Measurements from ENCODE around the gene PEPD. TPM values are rescaled to one million over a fixed set of nuclear protein-coding genes. Genes with fewer than 3 reads are reported as not detected.

Gene PEPD
- total and polyA plus RNA-seq, 7 experiments from 2014 or later, result 21.9 to 126 (median 24.6) TPM

GRCh38 chr19:33388725-33389420 lies 132.7 kb downstream of the PEPD start:
- no peak overlapping the region for H3K27ac ChIP-seq (ENCODE audit: low read depth, low read length)
- H3K36me3 ChIP-seq (ENCODE audit: control insufficient read depth in 2 of 3, insufficient read depth in 3 of 3, low read length in 3 of 3), result peaks cover 0 to 8% (median 0%) of the 10 kb centered on the region in 3 experiments
- DNase-seq (no peak), ATAC-seq (no peak)
- H3K4me3 Mint-ChIP-seq, result no peak overlapping the region
- ChIA-PET CTCF (no interaction called here), POLR2A (no interaction called here)
- H3K27me3 Mint-ChIP-seq, result no peaks in the 10 kb centered on the region
- H3K27me3 ChIP-seq (ENCODE audit: control insufficient read depth in 2 of 2, insufficient read depth in 2 of 2, low read length in 2 of 2), result no peaks in the 10 kb centered on the region
- H3K9me3 ChIP-seq (ENCODE audit: control insufficient read depth in 2 of 3, low read length in 3 of 3), result no peaks in the 10 kb centered on the region
- peaks cover 0 to 1% (median 0%) of the 10 kb centered on the region in 11 donors for H3K9me3 Mint-ChIP-seq
- no peak overlapping the region for H3K27ac Mint-ChIP-seq
- no peaks in the 10 kb centered on the region for H3K4me1 ChIP-seq (ENCODE audit: control insufficient read depth in 2 of 2, insufficient read depth in 2 of 2, low read length in 2 of 2)
- peaks cover 3 to 10% (median 5%) of the 10 kb centered on the region in 7 donors for H3K4me1 Mint-ChIP-seq
- no peak overlapping the region for H3K4me3 ChIP-seq (ENCODE audit: low read length)
- intact Hi-C loops (cut with micrococcal nuclease), result no loop called here
- H3K36me3 Mint-ChIP-seq, result peaks cover 0 to 3% (median 0%) of the 10 kb centered on the region in 5 donors

GRCh38 chr19:33388231-33388724 lies 133.3 kb downstream of the PEPD start:
- intact Hi-C loops (cut with micrococcal nuclease), result no loop called here
- peaks cover 0 to 3% (median 0%) of the 10 kb centered on the region in 5 donors for H3K36me3 Mint-ChIP-seq
- POLR2A ChIA-PET, result no interaction called here

GRCh38 chr19:33387351-33388230 lies 134.0 kb downstream of the PEPD start:
- Histone ChIP-seq H3K36me3 (ENCODE audit: control insufficient read depth in 2 of 3, insufficient read depth in 3 of 3, low read length in 3 of 3) (peaks cover 0 to 8% (median 0%) of the 10 kb centered on the region in 3 experiments), H3K4me3 (ENCODE audit: low read length) (no peak overlapping the region), H3K27ac (ENCODE audit: low read depth, low read length) (no peak overlapping the region), H3K27me3 (ENCODE audit: control insufficient read depth in 2 of 2, insufficient read depth in 2 of 2, low read length in 2 of 2) (no peaks in the 10 kb centered on the region), H3K9me3 (ENCODE audit: control insufficient read depth in 2 of 3, low read length in 3 of 3) (no peaks in the 10 kb centered on the region), H3K4me1 (ENCODE audit: control insufficient read depth in 2 of 2, insufficient read depth in 2 of 2, low read length in 2 of 2) (no peaks in the 10 kb centered on the region)
- no peaks in the 10 kb centered on the region for H3K27me3 Mint-ChIP-seq
- intact Hi-C loops (cut with micrococcal nuclease), result no loop called here
- ChIA-PET CTCF (no interaction called here), POLR2A (no interaction called here)
- ATAC-seq (no peak), DNase-seq (no peak)
- H3K4me3 Mint-ChIP-seq, result no peak overlapping the region
- peaks cover 0 to 1% (median 0%) of the 10 kb centered on the region in 11 donors for H3K9me3 Mint-ChIP-seq
- H3K36me3 Mint-ChIP-seq, result peaks cover 0 to 3% (median 0%) of the 10 kb centered on the region in 5 donors
- H3K27ac Mint-ChIP-seq, result no peak overlapping the region
- H3K4me1 Mint-ChIP-seq, result peaks cover 6 to 13% (median 10%) of the 10 kb centered on the region in 7 donors

More at GRCh38 chr19:33388231-33388724, 133.3 kb downstream of the PEPD start:
- Mint-ChIP-seq H3K4me3 (no peak overlapping the region), H3K4me1 (peaks cover 4 to 13% (median 6%) of the 10 kb centered on the region in 7 donors), H3K27ac (no peak overlapping the region), H3K27me3 (no peaks in the 10 kb centered on the region), H3K9me3 (peaks cover 0 to 1% (median 0%) of the 10 kb centered on the region in 11 donors)
- DNase-seq (no peak), ATAC-seq (no peak)
- H3K27me3 ChIP-seq (ENCODE audit: control insufficient read depth in 2 of 2, insufficient read depth in 2 of 2, low read length in 2 of 2), result no peaks in the 10 kb centered on the region
- H3K36me3 ChIP-seq (ENCODE audit: control insufficient read depth in 2 of 3, insufficient read depth in 3 of 3, low read length in 3 of 3), result peaks cover 0 to 8% (median 0%) of the 10 kb centered on the region in 3 experiments
- H3K4me3 ChIP-seq (ENCODE audit: low read length), result no peak overlapping the region
- CTCF ChIA-PET, result no interaction called here
- H3K4me1 ChIP-seq (ENCODE audit: control insufficient read depth in 2 of 2, insufficient read depth in 2 of 2, low read length in 2 of 2), result no peaks in the 10 kb centered on the region
- H3K9me3 ChIP-seq (ENCODE audit: control insufficient read depth in 2 of 3, low read length in 3 of 3), result no peaks in the 10 kb centered on the region
- H3K27ac ChIP-seq (ENCODE audit: low read depth, low read length), result no peak overlapping the region

- intact Hi-C loops (cut with micrococcal nuclease), result no loop called here
- H3K4me1 ChIP-seq (ENCODE audit: control insufficient read depth in 2 of 2, insufficient read depth in 2 of 2, low read length in 2 of 2), result no peaks in the 10 kb centered on the region
- ChIA-PET POLR2A (interaction anchor here (1.2 kb wide), 1 partner anchor 12 kb away, joined by 3 read pairs; no protein-coding TSS in a partner anchor), CTCF (no interaction called here)
- Mint-ChIP-seq H3K27ac (peak overlapping the region in 3 of 9 donors; percentile 2 to 47 (median 14)), H3K27me3 (no peaks in the 10 kb centered on the region), H3K4me1 (peaks cover 12 to 21% (median 15%) of the 10 kb centered on the region in 7 donors), H3K9me3 (peaks cover 0 to 1% (median 0%) of the 10 kb centered on the region in 11 donors), H3K36me3 (peaks cover 0 to 3% (median 0%) of the 10 kb centered on the region in 5 donors), H3K4me3 (no peak overlapping the region)
- no peaks in the 10 kb centered on the region for H3K9me3 ChIP-seq (ENCODE audit: control insufficient read depth in 2 of 3, low read length in 3 of 3)
- no peak for ATAC-seq
- H3K27ac ChIP-seq (ENCODE audit: low read depth, low read length), result no peak overlapping the region
- H3K27me3 ChIP-seq (ENCODE audit: control insufficient read depth in 2 of 2, insufficient read depth in 2 of 2, low read length in 2 of 2), result no peaks in the 10 kb centered on the region
- no peak overlapping the region for H3K4me3 ChIP-seq (ENCODE audit: low read length)
- H3K36me3 ChIP-seq (ENCODE audit: control insufficient read depth in 2 of 3, insufficient read depth in 3 of 3, low read length in 3 of 3), result peaks cover 0 to 8% (median 0%) of the 10 kb centered on the region in 3 experiments
- DNase-seq, result no peak
These were observed 135.2 kb downstream of the PEPD start for GRCh38 chr19:33386361-33386858.

GRCh38 chr19:33385956-33386355 lies 135.6 kb downstream of the PEPD start:
- Histone ChIP-seq H3K9me3 (ENCODE audit: control insufficient read depth in 2 of 3, low read length in 3 of 3) (no peaks in the 10 kb centered on the region), H3K27me3 (ENCODE audit: control insufficient read depth in 2 of 2, insufficient read depth in 2 of 2, low read length in 2 of 2) (no peaks in the 10 kb centered on the region), H3K27ac (ENCODE audit: low read depth, low read length) (no peak overlapping the region), H3K4me1 (ENCODE audit: control insufficient read depth in 2 of 2, insufficient read depth in 2 of 2, low read length in 2 of 2) (no peaks in the 10 kb centered on the region), H3K36me3 (ENCODE audit: control insufficient read depth in 2 of 3, insufficient read depth in 3 of 3, low read length in 3 of 3) (peaks cover 0 to 8% (median 0%) of the 10 kb centered on the region in 3 experiments), H3K4me3 (ENCODE audit: low read length) (no peak overlapping the region)
- H3K27ac Mint-ChIP-seq, result peak overlapping the region in 1 of 9 donors; percentile 14
- H3K36me3 Mint-ChIP-seq, result peaks cover 0 to 3% (median 0%) of the 10 kb centered on the region in 5 donors
- CTCF ChIA-PET, result no interaction called here
- peaks cover 0 to 1% (median 0%) of the 10 kb centered on the region in 11 donors for H3K9me3 Mint-ChIP-seq
- no peak overlapping the region for H3K4me3 Mint-ChIP-seq
- no peak for DNase-seq
- no peak for ATAC-seq
- H3K4me1 Mint-ChIP-seq, result peaks cover 12 to 24% (median 18%) of the 10 kb centered on the region in 7 donors
- intact Hi-C loops (cut with micrococcal nuclease), result no loop called here
- H3K27me3 Mint-ChIP-seq, result no peaks in the 10 kb centered on the region
- POLR2A ChIA-PET, result interaction anchor here (1.2 kb wide), 1 partner anchor 12 kb away, joined by 3 read pairs; no protein-coding TSS in a partner anchor

GRCh38 chr19:33384983-33385382 lies 136.6 kb downstream of the PEPD start:
- intact Hi-C loops (cut with micrococcal nuclease), result no loop called here
- POLR2A ChIA-PET, result no interaction called here
- H3K4me3 Mint-ChIP-seq, result no peak overlapping the region
- H3K36me3 Mint-ChIP-seq, result peaks cover 0 to 6% (median 0%) of the 10 kb centered on the region in 5 donors
- DNase-seq (no peak), ATAC-seq (no peak)
- peaks cover 0 to 8% (median 0%) of the 10 kb centered on the region in 3 experiments for H3K36me3 ChIP-seq (ENCODE audit: control insufficient read depth in 2 of 3, insufficient read depth in 3 of 3, low read length in 3 of 3)
- CTCF ChIA-PET, result interaction anchor here (0.6 to 1.1 kb wide), 2 partner anchors 11 to 21 kb away, joined by 3 to 4 read pairs; no protein-coding TSS in a partner anchor
- no peaks in the 10 kb centered on the region for H3K9me3 ChIP-seq (ENCODE audit: control insufficient read depth in 2 of 3, low read length in 3 of 3)
- H3K27me3 Mint-ChIP-seq, result no peaks in the 10 kb centered on the region
- H3K27me3 ChIP-seq (ENCODE audit: control insufficient read depth in 2 of 2, insufficient read depth in 2 of 2, low read length in 2 of 2), result no peaks in the 10 kb centered on the region
- H3K27ac Mint-ChIP-seq, result peak overlapping the region in 5 of 9 donors; percentile 15 to 84 (median 65)
- H3K4me1 ChIP-seq (ENCODE audit: control insufficient read depth in 2 of 2, insufficient read depth in 2 of 2, low read length in 2 of 2), result no peaks in the 10 kb centered on the region
- peaks cover 0 to 1% (median 0%) of the 10 kb centered on the region in 11 donors for H3K9me3 Mint-ChIP-seq
- peaks cover 12 to 30% (median 21%) of the 10 kb centered on the region in 7 donors for H3K4me1 Mint-ChIP-seq
- no peak overlapping the region for H3K27ac ChIP-seq (ENCODE audit: low read depth, low read length)
- no peak overlapping the region for H3K4me3 ChIP-seq (ENCODE audit: low read length)

Data from naive thymus-derived CD4-positive, alpha-beta T cell (primary cell).